Stimulated activated CD8-positive, alpha-beta memory T cell treated with anti-CD3 and anti-CD28 coated beads, Interleukin-4, amount 100 ng/mL, for 48 hours (primary cell): ENCODE results near the gene MZB1.
"Not testable (repeated sequence)": the region's sequence is repeated elsewhere in the genome, so short reads cannot be mapped to it uniquely, and the experiment has no call there.

ENCODE experiments used
- DNase-seq: peaks from one replicate; pipeline ENCODE4 v3.0.0-alpha.2; 2020

The MZB1 gene

DNA sequence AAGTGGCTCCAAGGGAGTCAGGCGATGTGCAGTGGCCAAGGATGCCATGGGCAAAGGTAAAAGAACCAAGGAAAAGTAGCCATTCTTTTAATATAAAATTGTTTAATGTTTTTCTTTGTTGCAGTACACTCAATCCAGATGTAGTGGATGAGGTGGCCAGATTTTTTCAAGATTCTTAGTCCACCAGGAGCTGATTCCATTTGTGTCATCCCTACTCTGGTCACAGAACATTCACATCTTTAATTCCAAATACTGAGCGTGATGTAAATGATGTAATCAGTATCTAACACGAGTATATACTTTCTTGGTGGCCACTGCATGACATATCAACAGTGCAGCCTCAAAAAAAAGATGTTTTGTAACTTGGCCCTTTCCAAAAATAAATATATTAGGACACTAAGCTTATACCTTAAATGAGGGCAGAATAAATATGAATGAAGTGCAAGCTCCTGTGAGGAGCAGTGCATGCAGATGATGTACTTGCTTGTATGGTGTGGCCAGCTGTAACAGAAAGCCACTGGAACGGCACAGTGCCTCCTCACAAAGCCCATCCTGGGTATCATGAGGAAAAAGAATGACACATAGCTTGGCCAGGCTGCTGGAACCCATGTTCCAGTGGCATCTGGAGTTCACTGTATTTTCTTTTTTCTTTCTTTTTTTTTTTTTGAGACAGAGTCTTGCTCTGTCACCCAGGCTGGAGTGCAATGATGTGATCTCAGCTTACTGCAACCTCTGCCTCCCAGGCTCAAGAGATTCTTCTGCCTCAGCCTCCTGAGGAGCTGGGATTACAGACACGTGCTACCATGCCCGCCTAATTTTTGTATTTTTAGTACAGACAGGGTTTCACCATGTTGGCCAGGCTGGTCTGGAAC is 20.6 kb upstream of the MZB1 start:
- no peak for DNase-seq

DNA sequence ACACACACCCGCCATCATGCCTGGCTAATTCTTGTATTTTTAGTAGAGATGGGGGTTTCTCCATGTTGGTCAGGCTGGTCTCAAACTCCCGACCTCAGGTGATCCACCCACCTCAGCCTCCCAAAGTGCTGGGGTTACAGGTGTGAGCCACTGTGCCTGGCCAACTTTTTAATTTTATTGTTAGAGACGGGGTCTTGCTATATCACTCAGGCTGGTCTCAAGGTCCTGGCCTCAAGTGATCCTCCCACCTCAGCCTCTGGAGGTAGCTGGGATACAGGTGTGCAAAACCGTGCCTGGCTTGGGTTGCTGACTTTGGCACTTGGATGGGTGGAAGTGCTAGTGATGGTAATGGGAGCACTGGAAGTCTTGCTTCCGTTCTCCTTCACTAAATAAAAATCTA is 19.4 kb upstream of the MZB1 start:
- DNase-seq, result not testable (repeated sequence)

DNA sequence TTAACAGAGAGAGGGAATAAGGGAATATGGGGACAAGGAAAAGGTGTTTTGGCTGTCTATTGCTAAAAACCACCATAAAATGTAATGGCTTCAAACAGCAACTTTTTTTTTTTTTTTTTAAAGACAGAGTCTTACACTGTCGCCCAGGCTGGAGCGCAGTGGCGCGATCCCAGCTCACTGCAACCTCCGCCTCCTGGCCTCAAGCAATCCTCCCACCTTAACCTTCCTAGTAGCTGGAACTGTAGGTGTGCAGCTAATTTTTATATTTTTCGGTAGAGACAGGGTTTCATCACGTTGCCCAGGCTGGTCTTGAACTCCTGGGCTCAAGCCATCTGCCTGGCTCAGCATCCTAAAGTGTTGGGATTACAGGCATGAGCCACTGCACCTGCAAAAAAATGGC is 18.5 kb upstream of the MZB1 start:
- no peak for DNase-seq

DNA sequence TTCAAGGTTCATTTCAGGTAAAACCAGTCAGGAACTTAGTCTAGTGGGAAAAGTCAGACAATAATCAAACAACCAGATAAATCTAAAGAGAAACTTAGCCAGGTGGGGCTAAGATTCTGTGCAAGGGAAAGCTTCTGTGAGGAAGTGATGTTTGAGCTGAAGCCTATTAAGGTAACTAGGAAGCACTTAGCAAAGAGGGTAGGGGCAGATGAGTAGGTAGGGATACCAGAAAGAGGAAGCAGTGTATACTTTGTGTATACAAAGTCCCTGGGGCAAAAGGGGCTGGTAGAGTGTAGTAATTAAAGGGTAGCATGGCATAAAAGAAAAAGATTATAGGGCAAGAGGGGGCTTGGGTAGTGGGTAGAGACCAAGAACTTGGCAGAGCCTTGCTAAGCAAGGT is 17.8 kb upstream of the MZB1 start:
- DNase-seq, result no peak

DNA sequence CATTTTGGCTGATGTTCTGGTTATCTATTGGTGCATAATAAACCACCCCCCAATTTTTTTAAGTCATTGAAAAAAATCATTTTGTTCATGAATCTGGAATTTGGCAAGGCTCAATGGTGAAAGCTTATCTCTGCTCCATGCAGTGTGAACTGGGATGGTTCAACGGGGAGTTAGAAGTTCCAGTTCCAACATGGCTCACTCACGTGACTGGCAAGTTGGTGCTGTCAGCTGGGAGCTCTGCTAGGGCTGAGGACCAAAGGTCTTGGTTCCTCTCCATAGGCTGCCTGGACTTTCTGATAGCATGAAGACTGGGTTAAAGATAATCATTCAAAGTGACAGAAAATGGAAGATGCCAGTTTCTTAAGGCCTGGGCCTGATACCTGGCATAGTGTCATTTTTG is 17.2 kb upstream of the MZB1 start:
- DNase-seq, result no peak

DNA sequence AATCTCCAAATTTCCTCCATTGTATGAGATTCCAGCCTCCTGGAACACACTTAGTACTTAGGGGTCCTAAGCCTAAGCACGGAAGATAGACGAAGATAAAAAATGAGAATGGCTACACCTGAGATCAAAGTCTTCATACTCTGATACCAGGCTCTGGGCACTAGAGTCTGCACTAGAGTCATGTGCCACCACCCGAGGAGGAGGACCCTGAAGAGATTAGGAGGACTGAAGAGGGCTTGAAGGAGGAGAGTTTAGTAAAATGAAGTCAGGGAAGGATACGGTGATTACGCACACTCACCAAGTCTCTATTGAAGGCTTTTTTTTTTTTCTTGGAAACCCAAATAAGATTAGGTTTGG is 14.7 kb upstream of the MZB1 start:
- no peak for DNase-seq

DNA sequence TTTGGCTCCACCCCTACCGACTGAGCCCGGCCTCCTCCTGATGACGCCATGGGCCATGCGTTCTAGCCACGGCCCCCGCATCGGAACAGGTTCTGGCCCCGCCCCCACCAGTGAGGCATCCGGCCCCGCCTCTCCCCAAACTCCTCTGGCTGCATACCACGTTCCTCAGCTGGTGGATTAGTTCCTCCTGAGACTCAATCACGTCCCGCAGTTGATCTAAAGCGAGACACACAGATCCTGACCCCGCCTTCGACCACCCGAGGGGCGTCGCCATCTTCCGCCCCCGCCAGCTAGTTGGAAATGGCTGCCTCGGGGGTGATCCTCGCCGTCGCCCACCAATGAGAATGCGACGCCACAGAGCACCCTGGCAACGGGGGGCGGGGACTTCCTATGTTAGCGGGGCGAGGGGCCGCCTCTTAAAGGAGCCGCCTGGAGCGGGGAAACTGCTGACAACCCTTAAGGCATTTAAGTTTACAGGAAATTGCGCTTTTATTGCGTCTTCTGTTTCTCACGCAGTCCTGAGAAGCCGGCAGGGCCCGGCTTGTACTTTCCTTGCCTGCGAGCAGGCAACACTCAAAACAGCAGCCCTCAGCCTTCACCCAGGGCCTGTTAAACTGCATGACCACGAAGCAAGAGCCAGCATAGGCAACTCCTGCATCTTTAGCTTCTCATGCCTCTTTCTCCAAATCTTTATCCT is 14.2 kb upstream of the MZB1 start, which contains the start of gene SPATA24:
Gene SPATA24, minus strand, starts transcription at position 303 of the 697 bp plus-strand sequence. Its CDS starts 29 bp downstream, at position 274.
- DNase-seq, result peak; percentile 99

DNA sequence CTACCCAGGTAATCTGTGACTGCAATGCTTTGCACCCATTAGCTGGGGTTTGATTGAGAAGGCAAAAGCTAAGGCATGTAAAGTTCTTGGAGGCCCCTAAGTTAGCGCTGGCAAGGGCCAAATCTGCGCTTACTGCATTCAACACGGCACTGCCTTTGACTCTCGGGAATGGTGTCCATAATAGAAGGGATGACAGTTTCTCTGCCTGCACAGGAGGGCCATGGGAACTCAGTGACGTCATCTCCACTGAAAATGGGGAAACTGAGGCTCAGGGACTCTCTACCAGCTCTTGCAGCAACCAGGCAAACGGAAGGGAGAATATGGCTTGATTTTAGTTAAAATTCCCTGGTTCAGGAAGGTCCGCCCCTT is 13.7 kb upstream of the MZB1 start:
- DNase-seq, result no peak

DNA sequence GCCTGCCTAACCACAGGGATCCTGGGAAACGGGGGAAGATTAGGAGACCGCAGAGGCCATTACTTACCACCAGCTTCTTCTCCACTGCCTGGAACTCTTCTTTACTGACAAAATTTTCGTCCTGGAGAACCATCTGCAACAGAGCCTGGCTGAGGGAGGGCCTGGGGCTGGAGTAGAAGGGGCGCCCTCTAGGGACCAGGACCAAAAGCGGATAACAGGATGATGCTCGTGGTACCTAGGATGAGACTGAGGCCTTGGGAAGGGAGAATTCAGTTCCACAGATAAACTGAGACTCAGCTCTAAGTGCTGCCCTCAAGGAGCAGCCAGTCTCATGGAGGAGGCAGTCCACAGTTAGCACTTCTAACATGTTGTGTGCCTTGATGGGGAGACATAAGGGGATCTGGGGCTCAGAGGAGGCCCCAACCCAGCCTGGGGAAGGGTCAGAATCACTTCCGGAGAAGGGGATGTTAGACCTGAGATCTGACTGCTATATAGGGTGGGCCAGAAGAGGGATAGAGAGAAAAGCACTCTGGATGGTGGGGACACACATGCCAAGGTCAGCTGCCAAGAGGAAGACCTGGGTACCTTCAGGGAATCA is 12.9 kb upstream of the MZB1 start:
- DNase-seq, result peak; percentile 58

DNA sequence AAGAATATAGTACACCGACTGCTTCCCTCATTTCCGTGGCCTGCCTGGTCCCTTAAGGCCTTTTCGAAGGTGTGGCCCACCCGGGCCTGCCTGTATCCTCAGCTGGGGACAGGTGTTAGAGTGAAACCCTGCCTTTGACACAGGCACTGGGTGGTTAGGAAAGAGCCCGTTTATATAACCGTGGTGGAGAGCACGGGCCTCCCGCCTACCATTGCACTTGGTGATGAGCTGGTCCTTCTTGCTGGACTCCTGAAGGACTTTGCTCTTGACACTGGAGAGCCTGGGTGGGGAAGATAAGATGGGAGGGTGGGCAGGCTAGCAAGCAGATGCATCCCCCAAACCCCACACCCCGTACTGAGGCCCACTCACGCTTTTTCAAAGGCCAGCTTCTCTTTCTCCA is 11.8 kb upstream of the MZB1 start:
- no peak for DNase-seq

DNA sequence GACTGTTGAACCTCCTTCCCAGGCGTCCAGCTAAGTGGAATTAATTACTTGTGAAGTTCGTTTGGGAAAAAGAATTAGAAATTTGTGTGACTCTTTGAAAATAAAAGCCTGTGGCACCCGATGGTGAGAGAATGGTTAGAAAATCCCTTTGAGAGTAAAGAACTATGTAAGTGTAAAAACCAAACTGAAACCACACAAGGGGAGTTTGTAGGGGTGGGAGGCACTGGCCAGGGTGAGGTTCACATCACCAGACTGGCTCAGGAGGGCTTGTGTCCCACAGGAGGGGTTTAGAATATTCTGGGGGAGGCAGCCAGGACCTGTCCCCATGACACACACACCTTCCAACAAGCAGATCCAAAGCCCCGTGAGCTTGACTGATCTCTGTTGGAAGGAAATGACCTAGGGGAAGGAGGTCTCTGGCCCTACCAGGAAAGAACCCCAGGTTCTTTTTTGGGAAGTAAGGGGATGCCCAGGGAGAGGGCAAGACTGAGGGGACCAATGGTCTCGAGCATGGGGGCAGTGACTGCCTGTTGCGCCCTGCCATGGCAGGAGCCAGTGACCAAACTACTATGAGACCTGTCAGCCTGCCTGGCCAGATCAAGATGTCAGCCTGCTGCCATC is 9.9 kb upstream of the MZB1 start:
- no peak for DNase-seq

DNA sequence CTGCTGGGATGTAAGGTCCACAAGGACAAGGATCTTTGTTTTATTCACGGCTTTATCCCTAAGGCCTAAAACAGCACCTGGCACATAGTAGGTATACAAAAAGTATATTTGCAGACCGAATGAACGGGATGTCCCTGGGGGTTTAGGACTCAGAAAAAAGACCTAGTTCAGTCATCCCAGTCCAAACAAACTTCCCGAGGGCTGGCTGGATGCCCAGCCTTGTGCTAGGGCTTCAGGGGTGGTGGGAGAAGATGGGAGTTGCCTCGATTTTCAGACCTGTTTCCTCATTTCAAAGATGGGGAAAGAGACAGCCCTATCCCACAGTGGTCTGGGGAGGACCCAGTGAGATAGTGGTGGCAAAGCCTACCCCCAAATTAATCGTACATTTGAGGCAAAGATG is 8.2 kb upstream of the MZB1 start:
- DNase-seq, result no peak

DNA sequence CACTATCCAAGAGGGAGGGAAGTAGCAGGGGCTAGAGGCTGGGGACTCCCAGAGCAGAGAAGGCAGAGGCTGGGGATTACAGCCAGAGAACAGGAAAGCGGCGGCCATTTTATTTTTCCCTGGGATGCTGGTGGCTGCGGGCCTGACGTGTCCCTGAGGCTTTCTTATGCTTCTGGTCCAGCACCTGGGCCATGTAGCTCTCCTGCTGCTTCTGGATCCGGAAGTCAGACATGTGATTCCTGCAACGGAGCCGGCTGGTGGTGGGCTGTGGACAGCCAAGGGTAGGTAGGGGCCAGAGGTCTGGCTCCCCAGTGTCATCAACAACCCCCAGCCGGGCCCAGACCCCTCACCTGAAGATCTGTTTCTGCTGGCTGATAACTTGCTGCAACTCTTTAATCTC is 7.0 kb upstream of the MZB1 start:
- DNase-seq, result no peak

DNA sequence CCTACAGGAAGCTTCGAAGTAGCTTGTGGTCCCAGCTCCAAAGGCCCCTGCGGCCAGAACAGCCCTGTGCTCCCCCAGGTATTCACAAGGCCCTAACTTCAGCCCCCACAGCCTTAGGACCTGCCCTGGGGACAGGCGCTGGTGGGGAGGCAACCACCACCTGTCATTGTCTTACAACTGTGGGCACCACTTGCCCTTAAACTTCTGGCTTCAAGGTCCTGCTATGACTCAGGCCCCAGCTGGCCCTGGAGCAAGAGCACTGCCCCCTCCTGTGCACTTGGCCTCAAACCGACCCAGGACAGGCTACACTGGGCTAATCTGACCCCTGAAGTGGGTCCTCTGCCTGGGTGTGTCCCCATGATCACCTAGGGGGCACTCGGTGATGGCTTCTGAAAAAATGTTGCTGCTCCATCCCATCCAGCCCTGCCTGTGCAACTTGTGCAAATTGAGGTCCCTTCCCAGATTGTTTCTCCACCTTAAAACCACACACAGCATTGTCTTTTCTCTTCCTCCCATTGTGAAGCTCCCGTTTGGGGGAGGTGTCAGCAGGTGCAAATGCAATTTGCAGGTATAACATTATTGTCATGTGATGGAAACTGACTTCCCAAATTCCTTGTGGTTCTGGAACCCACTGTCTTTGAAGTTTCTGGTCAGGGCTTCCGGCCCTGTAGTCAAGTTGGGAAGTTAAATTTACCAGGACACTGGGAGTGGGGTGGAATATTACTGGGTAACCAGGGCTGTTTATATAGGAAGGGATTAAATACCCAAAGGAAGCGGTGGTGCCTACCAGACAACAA is 6.3 kb upstream of the MZB1 start:
- no peak for DNase-seq

DNA sequence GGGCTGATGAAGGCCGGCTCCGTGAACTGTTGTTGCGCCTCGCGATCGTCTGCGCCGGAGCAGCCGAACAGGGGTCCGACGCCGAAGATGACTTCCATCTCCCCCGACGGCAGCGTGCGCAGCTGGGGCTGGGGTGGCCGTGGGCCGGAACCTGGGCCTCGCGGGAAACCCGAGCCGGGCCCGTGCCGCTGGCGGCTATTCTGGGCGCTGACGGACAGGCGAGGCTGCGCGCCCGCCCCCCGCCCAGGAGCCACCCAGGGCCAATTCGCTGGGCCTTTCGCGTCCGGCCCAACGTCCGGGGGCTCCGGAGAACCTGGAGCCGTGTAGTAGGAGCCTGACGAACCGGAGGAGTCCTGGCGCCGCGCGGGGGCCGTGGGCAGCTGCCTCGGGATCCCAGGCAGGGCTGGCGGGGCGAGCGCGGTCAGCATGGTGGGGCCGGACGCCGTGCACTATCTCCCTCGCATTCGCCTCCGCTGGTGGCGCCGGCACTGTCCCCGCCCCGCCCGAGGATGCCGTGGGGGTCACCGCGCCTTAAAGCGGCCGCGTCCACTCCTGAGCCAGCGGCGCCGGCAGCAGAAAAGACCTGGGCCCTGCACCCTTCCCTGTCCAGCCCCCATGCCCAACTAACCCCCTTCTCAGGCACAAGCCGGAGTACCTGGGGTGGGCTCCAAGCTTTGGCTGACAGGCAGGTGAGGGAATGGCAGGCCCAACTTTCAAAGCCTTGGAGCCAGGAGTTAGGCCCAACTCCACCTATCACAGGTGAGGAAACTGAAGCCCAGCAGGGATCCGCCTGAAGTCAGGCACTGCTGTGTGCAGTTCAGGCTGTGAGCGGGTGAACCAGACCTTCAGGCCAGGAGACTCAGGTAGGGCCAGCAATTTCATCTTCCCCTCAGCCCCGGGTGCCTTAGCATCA is 5.2 kb upstream of the MZB1 start, which contains the start of gene PROB1:
Gene PROB1, minus strand, starts transcription at position 451 of the 913 bp plus-strand sequence. Its CDS starts 23 bp downstream, at position 428.
- DNase-seq, result no peak

DNA sequence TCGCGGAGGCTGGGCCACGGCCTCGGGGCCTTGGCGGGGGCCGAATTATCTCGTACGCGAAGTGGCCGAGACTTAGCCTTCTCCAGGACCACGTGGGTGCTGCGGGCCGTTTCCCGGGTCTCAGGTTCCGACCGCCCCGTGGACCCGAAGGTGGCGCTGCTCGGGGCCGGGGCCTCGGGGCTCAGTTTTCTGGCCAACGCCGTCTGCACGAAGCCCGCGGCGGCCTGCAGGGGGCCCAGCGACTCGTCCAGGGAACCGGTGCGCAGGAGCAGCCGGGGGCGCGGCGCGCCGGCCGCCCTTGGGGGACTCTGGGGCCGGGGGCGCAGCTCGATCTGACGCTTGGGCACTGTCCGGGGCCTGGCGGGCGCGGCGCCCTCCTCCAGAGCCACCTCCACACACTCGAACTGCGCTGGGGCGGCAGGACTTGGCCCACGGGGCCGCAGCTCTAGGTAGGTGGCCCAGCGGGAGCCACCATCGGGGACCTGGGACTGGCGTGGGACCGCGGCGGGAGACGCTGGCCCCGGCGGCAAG is 4.5 kb upstream of the MZB1 start:
- DNase-seq, result no peak

DNA sequence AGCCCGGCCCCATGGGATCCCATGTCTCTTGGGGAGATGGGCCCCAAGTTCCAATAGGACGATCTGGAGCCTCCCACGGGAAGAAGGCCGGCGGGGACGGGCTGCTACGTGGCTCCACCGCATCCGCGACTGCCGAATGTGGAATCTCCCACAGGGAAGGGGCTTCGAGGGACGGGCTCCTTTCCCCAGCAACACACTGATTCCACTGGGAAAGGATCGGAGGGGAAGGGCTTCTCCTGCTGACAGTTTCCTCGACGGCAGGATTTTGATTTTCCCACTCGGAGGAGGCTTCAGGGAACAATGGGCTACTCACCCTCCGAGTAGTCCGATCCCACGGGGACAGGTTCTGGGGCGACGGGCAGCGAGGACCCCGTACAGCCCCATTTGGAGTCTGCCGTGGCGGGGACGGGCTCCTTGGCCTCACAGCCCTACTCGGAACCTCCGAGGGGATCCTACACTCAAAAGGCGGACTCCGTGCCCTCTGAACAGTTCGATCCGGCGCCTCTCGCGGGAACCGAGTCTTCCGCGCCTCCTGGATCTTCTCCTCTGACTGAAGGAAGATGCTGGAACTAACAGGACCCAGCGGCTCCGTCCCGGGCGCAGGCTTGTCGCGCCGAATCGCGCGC is 3.9 kb upstream of the MZB1 start:
- no peak for DNase-seq

DNA sequence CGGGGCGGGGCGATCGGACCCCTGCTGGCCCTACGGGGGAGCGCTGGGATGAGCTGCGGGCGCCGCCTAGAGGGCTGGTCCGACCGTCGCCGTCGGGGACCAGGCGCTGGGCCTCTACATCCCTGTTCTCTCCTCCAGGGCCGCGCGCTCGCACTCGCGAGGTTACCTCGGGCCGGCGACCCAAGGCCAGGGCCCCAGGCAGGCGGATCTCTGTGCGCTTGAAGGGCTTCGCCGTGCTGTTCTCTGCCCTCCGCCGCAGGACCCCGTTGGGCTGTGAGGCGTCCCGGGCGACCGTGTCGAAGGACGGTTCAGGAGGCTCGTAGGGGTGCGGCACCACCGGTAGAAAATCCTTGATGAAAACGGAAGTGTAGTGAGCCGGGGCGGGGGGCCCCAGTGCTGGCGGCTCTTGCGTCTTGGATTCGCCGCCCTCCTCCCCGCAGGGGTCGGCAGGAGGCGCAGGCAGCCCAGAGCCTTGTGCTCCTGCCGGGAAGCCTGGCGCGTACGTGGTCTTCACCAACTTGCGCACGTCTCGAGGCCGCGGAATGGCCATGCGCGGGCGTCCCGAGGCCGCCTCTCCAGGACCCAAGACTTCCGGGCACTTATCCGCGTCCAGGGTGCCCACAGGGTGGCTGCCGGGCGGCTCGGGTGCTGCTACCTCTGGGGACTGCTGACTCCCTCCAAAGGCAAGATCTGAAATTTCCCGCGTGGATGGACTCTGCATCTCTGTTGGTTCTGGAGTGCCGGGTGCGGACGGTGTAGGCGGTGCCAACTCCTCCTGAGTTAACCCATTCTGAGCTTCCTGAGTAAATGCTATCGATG is 3.2 kb upstream of the MZB1 start:
- peak; percentile 92 for DNase-seq

DNA sequence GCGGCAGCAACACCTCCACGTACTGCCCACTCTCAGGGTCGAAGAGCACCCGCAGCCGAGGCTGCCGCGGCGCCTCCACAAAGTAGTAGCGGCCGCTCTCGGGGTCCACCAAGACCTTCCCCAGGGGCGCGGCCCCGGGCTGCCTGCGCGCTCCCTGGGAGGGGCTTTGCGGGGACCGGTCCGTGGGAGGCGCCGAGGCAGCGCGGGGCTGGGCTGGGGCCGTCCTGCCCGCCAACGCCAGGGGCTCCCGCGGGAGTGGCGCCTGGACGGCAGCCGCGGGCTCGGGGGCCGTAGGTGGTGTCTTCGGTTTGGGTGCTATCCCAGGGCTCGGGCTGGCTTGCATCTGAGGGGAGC is 2.6 kb upstream of the MZB1 start:
- DNase-seq, result peak; percentile 44
